Esophagus (tissue), 2 donors: ENCODE measurements around the gene ANKRD34A. TPM values are rescaled to one million over a fixed set of nuclear protein-coding genes. Genes with fewer than 3 reads are reported as not detected.

Experiments
- H3K27ac ChIP-seq, 2 donors: one replicate each; pipeline ENCODE4 v1.5.1; 2013; ENCODE audit warnings: low read depth in 2 of 2, mild to moderate bottlenecking in 2 of 2, inconsistent platforms in 1 of 2, low read length in 1 of 2, moderate library complexity in 1 of 2
- H3K27me3 ChIP-seq, 2 donors: one replicate each; pipeline ENCODE4 v1.6.1; 2013; ENCODE audit warnings: low read length in 2 of 2, control low read depth in 1 of 2, mild to moderate bottlenecking in 1 of 2; ENCODE audit not compliant: insufficient read depth in 2 of 2, control insufficient read depth in 1 of 2
- H3K36me3 ChIP-seq, 2 donors: one replicate each; pipeline ENCODE4 v1.6.1; 2013; ENCODE audit warnings: low read length in 1 of 2; ENCODE audit not compliant: control insufficient read depth in 2 of 2, insufficient read depth in 2 of 2
- H3K4me1 ChIP-seq, 2 donors: one replicate each; pipeline ENCODE4 v1.6.1; 2013; ENCODE audit warnings: low read length in 1 of 2; ENCODE audit not compliant: control insufficient read depth in 2 of 2, insufficient read depth in 2 of 2
- H3K4me3 ChIP-seq, 2 donors: one replicate each; pipeline ENCODE4 v1.5.1; 2013; ENCODE audit warnings: low read length in 2 of 2, mild to moderate bottlenecking in 2 of 2, low read depth in 1 of 2, moderate library complexity in 1 of 2
- H3K9me3 ChIP-seq, 2 donors: one replicate each; pipeline ENCODE4 v1.6.1; 2013; ENCODE audit warnings: mild to moderate bottlenecking in 2 of 2, low read depth in 1 of 2, low read length in 1 of 2, moderate library complexity in 1 of 2; ENCODE audit not compliant: control insufficient read depth in 2 of 2, insufficient read depth in 1 of 2
- WGBS, 2 donors: extraction: QIAGEN DNeasy Blood & Tissue Kit; methylation state at CpG; one replicate each; pipeline ENCODE4 v1.1.7; 2013; 5-methylcytosine and 5-hydroxymethylcytosine counted together
- polyA plus RNA-seq, 2 donors: library from polyadenylated mRNA; stranded (reverse); fragments of 200-250 nt; gene quantifications; one replicate each; pipeline ENCODE4 v1.2.3, GENCODE V29; 2013
- donor health status: healthy with polysubstance abuse.
- donor health status: Bipolar disorder and iron deficiency.

Gene ANKRD34A
- polyA plus RNA-seq, 2 donors: 0.27 to 0.47 TPM

- 61 to 66% methylated on average over 10 of the region's 10 CpGs for WGBS, 2 donors
- H3K4me1 ChIP-seq: peaks cover 0 to 2% of the 10 kb centered on the region in 2 donors
- H3K36me3 ChIP-seq: peaks cover 11 to 13% of the 10 kb centered on the region in 2 donors
These were observed 27.5 kb upstream of the ANKRD34A start for GRCh38 chr1:145991735-145992412.

GRCh38 chr1:145990249-145990855 lies 26.0 kb upstream of the ANKRD34A start:
- Histone ChIP-seq H3K27ac (peak overlapping the region; percentile 45 to 55), H3K4me1 (peaks cover 0 to 3% of the 10 kb centered on the region in 2 donors), H3K4me3 (no peak overlapping the region), H3K27me3 (no peaks in the 10 kb centered on the region), H3K36me3 (peaks cover 11 to 13% of the 10 kb centered on the region in 2 donors), H3K9me3 (no peaks in the 10 kb centered on the region)
- 76 to 81% methylated on average over 7 of the region's 7 CpGs for WGBS, 2 donors

More at GRCh38 chr1:145991735-145992412, 27.5 kb upstream of the ANKRD34A start:
- Histone ChIP-seq H3K27me3 (no peaks in the 10 kb centered on the region), H3K27ac (peak overlapping the region; percentile 59 to 63), H3K4me3 (peak overlapping the region in 1 of 2 donors; percentile 82), H3K9me3 (no peaks in the 10 kb centered on the region)

- H3K36me3 ChIP-seq: peaks cover 2 to 7% of the 10 kb centered on the region in 2 donors
- H3K4me1 ChIP-seq: peaks cover 2 to 3% of the 10 kb centered on the region in 2 donors
- no peak overlapping the region for H3K4me3 ChIP-seq
- 53 to 62% methylated on average over 5 of the region's 5 CpGs for WGBS, 2 donors
- peak overlapping the region; percentile 54 to 58 for H3K27ac ChIP-seq
- H3K9me3 ChIP-seq: no peaks in the 10 kb centered on the region
- no peaks in the 10 kb centered on the region for H3K27me3 ChIP-seq
These were observed 24.4 kb upstream of the ANKRD34A start for GRCh38 chr1:145988773-145989172.

GRCh38 chr1:145987926-145988325 lies 23.6 kb upstream of the ANKRD34A start:
- Histone ChIP-seq H3K36me3 (peaks cover 0 to 3% of the 10 kb centered on the region in 2 donors), H3K4me1 (peaks cover 2 to 5% of the 10 kb centered on the region in 2 donors), H3K9me3 (no peaks in the 10 kb centered on the region), H3K27me3 (no peaks in the 10 kb centered on the region), H3K4me3 (no peak overlapping the region), H3K27ac (peak overlapping the region in 1 of 2 donors; percentile 60)
- WGBS, 2 donors: 95 to 100% methylated on average over 1 of the region's 1 CpG

- 86 to 88% methylated on average over 6 of the region's 6 CpGs for WGBS, 2 donors
- Histone ChIP-seq H3K9me3 (no peaks in the 10 kb centered on the region), H3K4me3 (no peak overlapping the region), H3K36me3 (no peaks in the 10 kb centered on the region), H3K4me1 (peaks cover 2 to 6% of the 10 kb centered on the region in 2 donors), H3K27ac (peak overlapping the region; percentile 68 to 69), H3K27me3 (no peaks in the 10 kb centered on the region)
These were observed 22.2 kb upstream of the ANKRD34A start for GRCh38 chr1:145986551-145986950.

GRCh38 chr1:145985502-145986439 lies 21.4 kb upstream of the ANKRD34A start:
- H3K4me1 ChIP-seq: peaks cover 4 to 6% of the 10 kb centered on the region in 2 donors
- no peaks in the 10 kb centered on the region for H3K36me3 ChIP-seq
- H3K4me3 ChIP-seq: peak overlapping the region in 1 of 2 donors; percentile 21
- H3K27ac ChIP-seq: peak overlapping the region; percentile 69 to 96
- H3K9me3 ChIP-seq: no peaks in the 10 kb centered on the region
- 30 to 34% methylated on average over 15 of the region's 15 CpGs for WGBS, 2 donors
- no peaks in the 10 kb centered on the region for H3K27me3 ChIP-seq

GRCh38 chr1:145985129-145985501 lies 20.7 kb upstream of the ANKRD34A start:
- no peaks in the 10 kb centered on the region for H3K36me3 ChIP-seq
- peaks cover 4 to 6% of the 10 kb centered on the region in 2 donors for H3K4me1 ChIP-seq
- no peaks in the 10 kb centered on the region for H3K27me3 ChIP-seq
- peak overlapping the region; percentile 69 to 96 for H3K27ac ChIP-seq
- 37 to 40% methylated on average over 2 of the region's 2 CpGs for WGBS, 2 donors
- no peaks in the 10 kb centered on the region for H3K9me3 ChIP-seq
- peak overlapping the region in 1 of 2 donors; percentile 21 for H3K4me3 ChIP-seq

- peaks cover 4 to 6% of the 10 kb centered on the region in 2 donors for H3K4me1 ChIP-seq
- no peaks in the 10 kb centered on the region for H3K27me3 ChIP-seq
- H3K36me3 ChIP-seq: no peaks in the 10 kb centered on the region
- H3K9me3 ChIP-seq: no peaks in the 10 kb centered on the region
- peak overlapping the region; percentile 69 to 96 for H3K27ac ChIP-seq
- 78 to 85% methylated on average over 12 of the region's 12 CpGs for WGBS, 2 donors
- no peak overlapping the region for H3K4me3 ChIP-seq
These were observed 19.8 kb upstream of the ANKRD34A start for GRCh38 chr1:145983960-145984830.
